ENCODE results near the gene DHODH.

DHODH gene

GRCh38 chr16:71969353-71969752 is 39.2 kb upstream of the DHODH start:
- no peak overlapping the region for H3K4me3 ChIP-seq (ENCODE audit: low read depth, low read length)
- TF ChIP-seq CTCF (IDR thresholded peaks at IDR 0.05; ENCODE audit: low read depth, low read length) (no peak), POLR2A (IDR thresholded peaks at IDR 0.05; ENCODE audit: extremely low read depth, insufficient read length) (no peak), MAX (IDR thresholded peaks at IDR 0.05; ENCODE audit: low read depth, low read length) (no peak), MYC (IDR thresholded peaks at IDR 0.05; ENCODE audit: low read depth, low read length) (no peak)
- DNase-seq (ENCODE audit: low read depth): no peak

- no peak for DNase-seq (ENCODE audit: low read depth)
- H3K4me3 ChIP-seq (ENCODE audit: low read depth, low read length): no peak overlapping the region
- TF ChIP-seq POLR2A (IDR thresholded peaks at IDR 0.05; ENCODE audit: extremely low read depth, insufficient read length): no peak
- no peak for TF ChIP-seq MAX (IDR thresholded peaks at IDR 0.05; ENCODE audit: low read depth, low read length)
- no peak for TF ChIP-seq MYC (IDR thresholded peaks at IDR 0.05; ENCODE audit: low read depth, low read length)
- no peak for TF ChIP-seq CTCF (IDR thresholded peaks at IDR 0.05; ENCODE audit: low read depth, low read length)
Observed at GRCh38 chr16:71971571-71971970, 37.0 kb upstream of the DHODH start.

- no peak overlapping the region for H3K4me3 ChIP-seq (ENCODE audit: low read depth, low read length)
- DNase-seq (ENCODE audit: low read depth): no peak
- TF ChIP-seq MAX (IDR thresholded peaks at IDR 0.05; ENCODE audit: low read depth, low read length): no peak
- no peak for TF ChIP-seq CTCF (IDR thresholded peaks at IDR 0.05; ENCODE audit: low read depth, low read length)
- TF ChIP-seq POLR2A (IDR thresholded peaks at IDR 0.05; ENCODE audit: extremely low read depth, insufficient read length): no peak
- no peak for TF ChIP-seq MYC (IDR thresholded peaks at IDR 0.05; ENCODE audit: low read depth, low read length)
Observed at GRCh38 chr16:71972356-71972755, 36.2 kb upstream of the DHODH start.

GRCh38 chr16:71973001-71973400 is 35.5 kb upstream of the DHODH start:
- no peak for DNase-seq (ENCODE audit: low read depth)
- no peak for TF ChIP-seq POLR2A (IDR thresholded peaks at IDR 0.05; ENCODE audit: extremely low read depth, insufficient read length)
- no peak for TF ChIP-seq CTCF (IDR thresholded peaks at IDR 0.05; ENCODE audit: low read depth, low read length)
- TF ChIP-seq MYC (IDR thresholded peaks at IDR 0.05; ENCODE audit: low read depth, low read length): no peak
- TF ChIP-seq MAX (IDR thresholded peaks at IDR 0.05; ENCODE audit: low read depth, low read length): no peak
- H3K4me3 ChIP-seq (ENCODE audit: low read depth, low read length): no peak overlapping the region

- no peak for TF ChIP-seq CTCF (IDR thresholded peaks at IDR 0.05; ENCODE audit: low read depth, low read length)
- TF ChIP-seq MAX (IDR thresholded peaks at IDR 0.05; ENCODE audit: low read depth, low read length): no peak
- no peak for TF ChIP-seq POLR2A (IDR thresholded peaks at IDR 0.05; ENCODE audit: extremely low read depth, insufficient read length)
- no peak for TF ChIP-seq MYC (IDR thresholded peaks at IDR 0.05; ENCODE audit: low read depth, low read length)
- H3K4me3 ChIP-seq (ENCODE audit: low read depth, low read length): no peak overlapping the region
- DNase-seq (ENCODE audit: low read depth): no peak
Observed at GRCh38 chr16:71974068-71974818, 34.3 kb upstream of the DHODH start.

All from NB4 (cell line).